ENCODE measurements around the gene DSCAM.

GRCh38 chr21:40187946-40188654, 658.9 kb downstream of the DSCAM start:
- TF ChIP-seq POLR2A (IDR thresholded peaks at IDR 0.05; ENCODE audit: low read depth, low read length): no peak
- no peak for TF ChIP-seq CTCF (IDR thresholded peaks at IDR 0.05; ENCODE audit: extremely low read depth in 1 of 2, insufficient read depth in 1 of 2, low read depth in 1 of 2, low read length in 2 of 2)
- TF ChIP-seq EZH2 (IDR thresholded peaks at IDR 0.05; ENCODE audit: borderline replicate concordance, low read depth, low read length, severe bottlenecking): no peak
- TF ChIP-seq MYC (IDR thresholded peaks at IDR 0.05; ENCODE audit: low read depth, low read length): no peak
- TF ChIP-seq POLR2AphosphoS5 (IDR thresholded peaks at IDR 0.05; ENCODE audit: insufficient read depth, low read depth, low read length): no peak
- no peak for TF ChIP-seq MAX (IDR thresholded peaks at IDR 0.05; ENCODE audit: insufficient read depth, insufficient read length)
- no peak for TF ChIP-seq JUN (IDR thresholded peaks at IDR 0.05; ENCODE audit: borderline replicate concordance, insufficient read depth, insufficient read length, low read depth)
- no peak for TF ChIP-seq FOS (IDR thresholded peaks at IDR 0.05; ENCODE audit: borderline replicate concordance, insufficient read depth, low read length)
- no peak for TF ChIP-seq GATA2 (IDR thresholded peaks at IDR 0.05; ENCODE audit: insufficient read depth, insufficient read length, low read depth, low read length)
